Left lung (tissue), 10 donors: ENCODE measurements around the gene RASL10A. TPM values are rescaled to one million over a fixed set of nuclear protein-coding genes. Genes with fewer than 3 reads are reported as not detected.

Experiments used
- ATAC-seq: fragments of 200-7000 bp; cut with Tn5 transposase; one replicate; pipeline ENCODE4 v1.9.1; 2020; ENCODE audit warnings: moderate library complexity
- DNase-seq, 4 donors: peaks; one replicate each; pipeline ENCODE4 v3.0.0-alpha.2; 2013 to 2020
- H3K27ac ChIP-seq, 2 donors: fragments of 200-600 bp; sonication (generic) in 1 of 2; one replicate each; pipeline versions ENCODE4 v1.5.0 to v1.8.0; 2020 to 2021
- H3K27me3 ChIP-seq, 2 donors: fragments of 200-600 bp; sonication (generic) in 1 of 2; one replicate each; pipeline versions ENCODE4 v1.5.0 to v1.8.0; 2020 to 2021
- H3K36me3 ChIP-seq, 2 donors: fragments of 200-600 bp; sonication (generic) in 1 of 2; one replicate each; pipeline versions ENCODE4 v1.5.0 to v1.8.0; 2020 to 2021
- H3K4me1 ChIP-seq, 2 donors: fragments of 200-600 bp; one replicate each; pipeline ENCODE4 v1.8.0; 2021
- H3K4me3 ChIP-seq, 2 donors: fragments of 200-600 bp; sonication (generic) in 1 of 2; one replicate each; pipeline versions ENCODE4 v1.5.0 to v1.8.0; 2020 to 2021; ENCODE audit warnings: mild to moderate bottlenecking in 1 of 2
- H3K9me3 ChIP-seq, 2 donors: fragments of 200-600 bp; sonication (generic) in 1 of 2; one replicate each; pipeline versions ENCODE4 v1.5.0 to v1.8.0; 2020 to 2021
- CTCF ChIP-seq, 2 donors: fragments of 200-600 bp; sonication (generic) in 1 of 2; IDR thresholded peaks; one replicate each; pipeline versions ENCODE4 v1.5.0 to v1.8.0; 2021; ENCODE audit warnings: antibody characterized with exemption in 2 of 2
- intact Hi-C, 2 donors: fragments of 100-400 bp; cut with DNase I; formaldehyde crosslinking; loops; one replicate each; pipeline versions ENCODE4 v1.11.2 to v1.14.2; 2022
- polyA plus RNA-seq, 6 donors: library from polyadenylated mRNA; unstranded; fragments of 120-200 nt; gene quantifications; one replicate each; pipeline ENCODE4 v1.2.1, GENCODE V29; 2013; ENCODE audit not compliant: insufficient read length in 6 of 6
- total RNA-seq, 2 donors: library from RNA; stranded (reverse); fragmentation: NEBNext Ultra II Directional; extraction: Animal tissue kit (Norgen Biotek cat#: 25700); gene quantifications; one replicate each; pipeline ENCODE4 v1.2.1, GENCODE V29; 2021
- donor health status: DM: no; HTN: yes; CAD: no.
- donor health status: DM: no; HTN: no; CAD: no.

The RASL10A gene
- total and polyA plus RNA-seq, 8 donors: 0.21 to 1.8 (median 0.52) TPM; not detected in 1

DNA sequence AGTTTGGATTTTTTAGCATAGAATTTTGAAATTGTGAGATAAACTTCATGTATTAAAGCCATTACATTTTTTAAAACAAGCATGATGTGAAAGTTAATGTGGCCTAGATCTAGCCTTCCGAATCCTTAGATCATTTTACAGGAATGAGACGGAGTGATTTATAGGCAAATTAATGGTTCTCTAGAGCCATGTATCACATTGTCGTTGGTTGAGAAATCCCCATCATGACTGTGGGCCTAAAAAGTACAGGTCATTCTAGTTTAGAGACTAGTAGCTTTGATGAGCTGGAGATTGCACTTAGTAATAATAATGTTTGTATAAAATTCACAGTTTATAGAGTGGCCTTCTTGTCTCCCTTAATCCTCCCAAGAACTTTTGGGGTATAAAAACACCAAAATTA lies 40.3 kb downstream of the RASL10A start:
- Histone ChIP-seq H3K36me3 (peaks cover 0 to 85% of the 10 kb centered on the region in 2 donors), H3K9me3 (no peaks in the 10 kb centered on the region), H3K27ac (no peak overlapping the region), H3K27me3 (no peaks in the 10 kb centered on the region), H3K4me1 (peaks cover 24 to 63% of the 10 kb centered on the region in 2 donors), H3K4me3 (no peak overlapping the region)
- no peak for TF ChIP-seq CTCF (IDR thresholded peaks at IDR 0.05)
- ATAC-seq (no peak), DNase-seq (no peak)
- intact Hi-C loops: no loop called here

GRCh38 chr22:29272624-29273023 lies 42.9 kb downstream of the RASL10A start:
- no peak for TF ChIP-seq CTCF (IDR thresholded peaks at IDR 0.05)
- no peaks in the 10 kb centered on the region for H3K9me3 ChIP-seq
- no peak overlapping the region for H3K4me3 ChIP-seq
- H3K27ac ChIP-seq: no peak overlapping the region
- intact Hi-C loops: no loop called here
- ATAC-seq: no peak
- H3K36me3 ChIP-seq: peaks cover 0 to 60% of the 10 kb centered on the region in 2 donors
- H3K27me3 ChIP-seq: no peaks in the 10 kb centered on the region
- no peak for DNase-seq
- H3K4me1 ChIP-seq: peaks cover 33 to 76% of the 10 kb centered on the region in 2 donors

DNA sequence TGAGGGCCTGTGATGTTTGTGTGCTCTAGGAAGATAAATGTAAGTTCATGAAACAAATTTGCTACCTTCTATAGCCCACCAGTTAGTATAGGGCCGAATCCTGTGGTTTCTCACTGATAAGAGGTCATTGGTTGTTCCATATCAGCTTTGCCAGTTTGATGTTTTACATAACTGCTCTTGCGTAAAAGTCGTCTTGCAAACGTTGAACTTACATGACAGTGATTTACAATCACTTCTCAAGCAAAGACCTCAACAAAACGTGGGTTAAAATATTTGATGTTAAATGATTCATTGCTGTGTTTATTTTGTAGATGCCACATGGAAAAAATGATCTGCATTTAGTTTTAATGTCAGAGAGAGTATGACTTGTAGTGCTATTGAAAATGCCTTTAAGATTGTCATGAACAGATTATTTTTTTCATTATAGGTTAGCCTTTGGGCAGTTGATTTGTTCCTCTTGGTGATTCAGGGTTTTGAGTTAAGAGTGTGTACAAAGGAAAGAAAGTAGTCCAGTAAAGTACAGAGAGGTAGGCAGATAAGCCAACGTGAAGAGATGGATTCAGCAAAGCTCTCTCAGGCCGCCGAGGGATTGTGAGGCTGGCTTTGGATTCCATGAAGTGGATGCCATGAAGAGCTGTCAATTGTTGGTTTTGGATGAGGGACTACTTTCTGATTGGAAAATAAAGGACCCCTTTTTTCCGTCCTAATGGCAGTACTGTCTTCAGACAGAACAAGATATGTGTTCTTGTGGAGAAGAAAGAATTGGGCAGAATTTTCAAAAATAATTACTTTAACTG lies 44.8 kb downstream of the RASL10A start:
- H3K9me3 ChIP-seq: no peaks in the 10 kb centered on the region
- peak overlapping the region; percentile 16 to 98 for H3K27ac ChIP-seq
- intact Hi-C loops: no loop called here
- H3K4me3 ChIP-seq: peak overlapping the region; percentile 77 to 99
- DNase-seq (no peak), ATAC-seq (no peak)
- H3K36me3 ChIP-seq: peaks cover 0 to 42% of the 10 kb centered on the region in 2 donors
- no peaks in the 10 kb centered on the region for H3K27me3 ChIP-seq
- peaks cover 33 to 82% of the 10 kb centered on the region in 2 donors for H3K4me1 ChIP-seq
- TF ChIP-seq CTCF (IDR thresholded peaks at IDR 0.05): no peak

DNA sequence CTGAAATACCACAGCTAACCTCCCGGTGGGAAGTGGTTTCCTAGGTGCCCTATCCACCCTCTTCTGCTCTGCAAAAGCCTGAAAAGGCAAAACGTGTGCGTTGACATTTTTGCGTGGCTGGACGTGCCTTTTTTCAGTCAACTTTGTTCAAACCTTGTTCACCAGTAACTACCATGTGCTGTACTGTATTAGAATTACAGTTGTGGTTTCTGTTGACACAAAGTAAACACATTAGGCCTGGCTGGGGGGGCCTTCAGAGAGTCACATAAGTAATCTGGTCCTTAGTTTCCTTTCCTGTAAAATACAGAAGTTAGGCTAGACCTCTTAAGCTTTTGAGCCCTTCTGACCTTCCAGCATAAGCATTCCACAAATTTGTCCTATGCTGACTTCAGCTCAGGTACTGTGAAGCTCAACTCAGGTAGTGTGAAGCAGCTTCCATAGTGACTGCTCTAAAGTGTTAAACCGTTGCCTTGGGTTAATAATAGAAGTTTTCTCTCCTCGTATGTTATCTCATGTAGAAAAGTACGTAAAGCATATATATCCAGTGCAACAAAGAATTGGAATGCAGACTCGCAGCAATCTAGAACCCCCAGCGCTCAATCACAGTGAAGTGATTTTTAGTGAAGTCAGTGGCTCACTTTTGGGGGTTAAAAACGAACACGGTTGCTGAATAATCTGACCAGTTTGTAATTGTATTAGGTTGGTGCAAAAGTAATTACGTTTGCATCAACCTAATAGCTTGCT lies 45.6 kb downstream of the RASL10A start:
- no peaks in the 10 kb centered on the region for H3K9me3 ChIP-seq
- H3K4me3 ChIP-seq: peak overlapping the region; percentile 77 to 99
- peaks cover 33 to 74% of the 10 kb centered on the region in 2 donors for H3K4me1 ChIP-seq
- H3K36me3 ChIP-seq: peaks cover 0 to 41% of the 10 kb centered on the region in 2 donors
- DNase-seq (no peak), ATAC-seq (peak; percentile 0)
- intact Hi-C loops: no loop called here
- H3K27me3 ChIP-seq: no peaks in the 10 kb centered on the region
- peak overlapping the region; percentile 98 for H3K27ac ChIP-seq
- TF ChIP-seq CTCF (IDR thresholded peaks at IDR 0.05): no peak

DNA sequence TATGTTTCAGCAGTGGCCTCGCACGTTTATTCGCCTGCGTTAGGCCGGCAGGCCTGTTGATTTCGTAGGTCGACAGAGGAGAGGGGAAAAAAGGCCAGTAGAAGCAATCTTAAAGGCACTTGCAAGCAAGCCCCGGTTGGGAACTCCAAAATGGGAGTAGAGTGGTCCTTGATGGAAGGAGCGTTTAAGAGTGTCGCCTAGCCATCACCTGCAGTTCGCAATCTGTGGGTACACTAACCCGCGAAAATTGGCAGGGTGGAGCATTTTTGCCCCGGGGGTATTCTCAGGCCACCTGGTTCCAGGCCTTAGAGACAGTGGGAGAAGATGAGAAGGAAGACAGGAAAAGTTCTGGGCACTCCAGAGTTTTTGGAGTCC lies 46.3 kb downstream of the RASL10A start:
- Histone ChIP-seq H3K36me3 (peaks cover 0 to 41% of the 10 kb centered on the region in 2 donors), H3K4me1 (peaks cover 33 to 68% of the 10 kb centered on the region in 2 donors), H3K27me3 (no peaks in the 10 kb centered on the region), H3K9me3 (no peaks in the 10 kb centered on the region), H3K4me3 (peak overlapping the region; percentile 77 to 99), H3K27ac (peak overlapping the region; percentile 98)
- no peak for TF ChIP-seq CTCF (IDR thresholded peaks at IDR 0.05)
- ATAC-seq: no peak
- DNase-seq: no peak
- intact Hi-C loops: no loop called here
